GM18499 (cell line): ENCODE results near the gene OR56A4.
"Not testable (repeated sequence)": the region's sequence is repeated elsewhere in the genome, so short reads cannot be mapped to it uniquely, and the experiment has no call there.

Experiments
- ATAC-seq: cut with Tn5 transposase; IDR thresholded peaks from one replicate; pipeline ENCODE4 v1.9.1; 2021; ENCODE audit warnings: moderate number of reproducible peaks; ENCODE audit not compliant: insufficient read depth, unreplicated experiment

The OR56A4 gene

DNA sequence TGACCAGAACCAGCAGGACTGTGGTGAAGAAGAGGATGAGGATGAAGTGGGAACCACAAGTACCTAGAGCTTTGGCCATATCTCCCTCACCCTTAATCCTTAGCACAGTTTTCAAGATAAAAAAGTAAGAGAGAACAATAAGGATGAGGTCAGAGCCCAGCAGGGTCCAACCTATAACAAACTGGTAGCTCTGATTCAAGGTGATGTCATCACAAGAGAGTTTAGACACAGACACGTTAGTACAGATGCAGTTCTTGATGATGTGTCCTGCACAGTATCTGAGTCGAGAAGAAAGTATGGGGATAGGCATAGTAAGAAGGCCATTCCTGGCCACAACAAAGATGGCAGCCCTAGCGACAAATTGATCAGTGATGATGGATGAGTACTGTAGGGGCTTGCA, 39.0 kb downstream of the OR56A4 start:
- ATAC-seq, result no peak

DNA sequence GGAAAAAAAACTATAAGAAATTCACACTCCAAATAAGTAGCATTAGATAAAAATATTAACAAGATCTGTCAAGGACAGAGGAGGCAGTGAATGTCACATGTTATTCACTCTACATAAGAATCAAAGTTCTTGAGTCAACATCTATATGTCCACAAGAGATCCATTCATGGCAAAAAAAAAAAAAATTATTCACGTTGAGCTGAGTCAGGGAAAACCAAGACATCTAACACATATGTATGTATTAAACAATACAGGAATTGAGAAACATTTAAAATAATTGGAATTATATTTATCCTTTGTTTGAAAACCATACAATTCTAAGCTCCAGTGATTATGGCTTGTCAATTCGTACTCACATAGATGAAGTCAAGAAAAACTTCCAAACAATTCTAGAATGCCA, 39.8 kb downstream of the OR56A4 start:
- no peak for ATAC-seq

DNA sequence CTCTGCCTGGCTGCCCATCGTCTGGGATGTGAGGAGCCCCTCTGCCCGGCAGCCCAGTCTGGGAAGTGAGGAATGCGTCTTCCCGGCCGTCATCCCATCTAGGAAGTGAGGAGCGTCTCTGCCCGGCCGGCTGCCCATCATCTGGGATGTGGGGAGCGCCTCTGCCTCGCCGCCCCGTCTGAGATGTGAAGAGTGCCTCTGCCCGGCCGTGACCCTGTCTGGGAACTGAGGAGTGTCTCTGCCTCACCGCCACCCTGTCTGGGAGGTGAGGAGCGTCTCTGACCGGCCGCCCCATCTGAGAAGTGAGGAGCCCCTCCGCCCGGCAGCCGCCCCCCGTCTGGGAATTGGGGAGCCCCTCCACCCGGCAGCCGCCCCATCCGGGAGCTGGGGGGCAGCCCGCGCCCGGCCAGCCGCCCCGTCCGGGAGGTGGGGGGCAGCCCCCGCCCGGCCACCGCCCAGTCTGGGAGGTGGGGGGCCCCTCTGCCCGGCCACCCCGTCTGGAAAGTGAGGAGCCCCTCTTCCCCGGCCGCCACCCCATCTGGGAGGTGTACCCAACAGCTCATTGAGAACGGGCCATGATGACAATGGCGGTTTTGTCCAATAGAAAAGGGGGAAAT, 45.9 kb downstream of the OR56A4 start:
- ATAC-seq, result not testable (repeated sequence)

DNA sequence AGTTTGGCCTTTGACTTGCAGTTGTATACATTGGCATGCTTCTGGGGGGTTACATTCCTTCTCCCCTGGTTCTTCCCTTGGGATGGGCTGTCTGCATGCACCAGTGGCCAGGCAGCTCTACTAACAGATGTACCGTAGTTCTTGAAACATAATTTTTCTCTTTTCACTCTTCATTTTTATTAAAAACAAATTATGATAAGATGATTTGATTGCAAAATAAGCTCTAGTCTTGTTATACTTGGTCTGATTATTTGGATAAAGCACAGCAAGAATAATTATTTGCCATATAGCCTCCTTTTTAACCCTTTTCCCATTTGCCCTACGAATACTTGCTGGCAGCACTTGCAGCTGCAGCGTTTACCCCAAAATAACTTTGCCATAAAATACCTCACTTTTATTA, 51.2 kb downstream of the OR56A4 start:
- ATAC-seq, result no peak
